NCI-H2196 treated with DMSO at 0.1 percent for 48 hours (cell line): Measurements from ENCODE around the gene BOD1.
A peak's percentile ranks its signal among the peaks of the same experiment; 100 is the strongest.
"Not testable (repeated sequence)": the region's sequence is repeated elsewhere in the genome, so short reads cannot be mapped to it uniquely, and the experiment has no call there.

ENCODE experiments used
- DNase-seq: peaks from one replicate; lab custom pipeline; 2025; ENCODE audit not compliant: unreplicated experiment; lab: John Stamatoyannopoulos, UW

BOD1 gene

GRCh38 chr5:173618927-173619519, 2.6 kb upstream of the BOD1 start:
- peak; percentile 52 for DNase-seq

- peak; percentile 57 for DNase-seq
Measured at GRCh38 chr5:173615884-173616576, 420 bp downstream of the BOD1 start.

GRCh38 chr5:173614591-173614990, 1.9 kb downstream of the BOD1 start:
- DNase-seq = no peak

- no peak for DNase-seq
Measured at GRCh38 chr5:173613433-173614159, 2.9 kb downstream of the BOD1 start.

- DNase-seq = no peak
Measured at GRCh38 chr5:173612948-173613347, 3.5 kb downstream of the BOD1 start.

- no peak for DNase-seq
Measured at GRCh38 chr5:173611706-173612105, 4.7 kb downstream of the BOD1 start.

GRCh38 chr5:173604141-173604540, 12.3 kb downstream of the BOD1 start:
- DNase-seq = no peak

GRCh38 chr5:173602423-173602822, 14.0 kb downstream of the BOD1 start:
- DNase-seq = no peak

- no peak for DNase-seq
Measured at GRCh38 chr5:173598686-173599085, 17.8 kb downstream of the BOD1 start.

- no peak for DNase-seq
Measured at GRCh38 chr5:173597304-173597703, 19.1 kb downstream of the BOD1 start.

GRCh38 chr5:173595841-173596240, 20.6 kb downstream of the BOD1 start:
- DNase-seq = no peak

GRCh38 chr5:173594061-173594460, 22.4 kb downstream of the BOD1 start:
- DNase-seq = no peak

- DNase-seq = no peak
Measured at GRCh38 chr5:173592050-173592669, 24.3 kb downstream of the BOD1 start.

- DNase-seq = no peak
Measured at GRCh38 chr5:173591056-173591514, 25.4 kb downstream of the BOD1 start.

GRCh38 chr5:173590436-173591055, 25.9 kb downstream of the BOD1 start:
- DNase-seq = no peak

- not testable (repeated sequence) for DNase-seq
Measured at GRCh38 chr5:173586133-173586532, 30.3 kb downstream of the BOD1 start.

- no peak for DNase-seq
Measured at GRCh38 chr5:173583346-173583745, 33.1 kb downstream of the BOD1 start.

- DNase-seq = no peak
Measured at GRCh38 chr5:173582216-173583111, 34.0 kb downstream of the BOD1 start.

- no peak for DNase-seq
Measured at GRCh38 chr5:173581408-173582215, 34.8 kb downstream of the BOD1 start.
